ENCODE data around the gene MTRF1. TPM values are rescaled to one million over a fixed set of nuclear protein-coding genes. Genes with fewer than 3 reads are reported as not detected.

Gene MTRF1
- total RNA-seq, 1 experiment from 2014 or later, result 11.4 TPM

DNA sequence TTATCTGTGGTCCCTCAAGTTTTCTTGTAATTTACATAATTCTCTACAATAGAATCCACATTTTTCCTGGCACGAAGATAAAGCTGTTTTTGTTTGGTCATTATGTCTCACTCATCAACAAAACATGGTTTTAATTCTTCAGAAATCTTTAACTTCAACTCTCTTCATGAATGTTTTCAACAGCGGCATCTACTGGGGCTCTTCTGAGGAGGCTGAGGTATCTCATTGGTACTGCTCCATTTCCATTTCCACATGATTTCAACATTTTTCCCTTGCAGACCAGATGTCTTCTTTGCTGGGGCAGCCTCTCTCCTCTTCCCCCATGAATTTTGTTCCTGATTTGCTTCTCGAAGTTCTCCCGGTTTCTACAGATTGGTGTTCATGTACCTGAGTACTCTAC lies 63.2 kb downstream of the MTRF1 start:
- H3K27me3 ChIP-seq (ENCODE audit: insufficient read depth, low read length), result no peaks in the 10 kb centered on the region
- TF ChIP-seq JUND (IDR thresholded peaks at IDR 0.05) (no peak), CEBPB (IDR thresholded peaks at IDR 0.05; ENCODE audit: low read depth) (no peak), EZH2phosphoT487 (IDR thresholded peaks at IDR 0.05; ENCODE audit: borderline replicate concordance) (no peak), ZFX (IDR thresholded peaks at IDR 0.05) (no peak), FOSL1 (IDR thresholded peaks at IDR 0.05; ENCODE audit: low read depth) (no peak), RAD21 (IDR thresholded peaks at IDR 0.05; ENCODE audit: low read depth) (no peak), EZH2 (IDR thresholded peaks at IDR 0.05) (no peak), EGR1 (IDR thresholded peaks at IDR 0.05; ENCODE audit: low read depth) (no peak), POLR2A (IDR thresholded peaks at IDR 0.05; ENCODE audit: borderline replicate concordance, extremely low read depth, insufficient read depth, insufficient read length) (no peak), TCF7L2 (IDR thresholded peaks at IDR 0.05; ENCODE audit: borderline replicate concordance, extremely low read depth, insufficient read depth, insufficient read length) (no peak), ELF1 (IDR thresholded peaks at IDR 0.05; ENCODE audit: borderline replicate concordance, low read depth) (no peak), SRF (IDR thresholded peaks at IDR 0.05; ENCODE audit: low read depth) (no peak)
- TF ChIP-seq, protein P1, sequence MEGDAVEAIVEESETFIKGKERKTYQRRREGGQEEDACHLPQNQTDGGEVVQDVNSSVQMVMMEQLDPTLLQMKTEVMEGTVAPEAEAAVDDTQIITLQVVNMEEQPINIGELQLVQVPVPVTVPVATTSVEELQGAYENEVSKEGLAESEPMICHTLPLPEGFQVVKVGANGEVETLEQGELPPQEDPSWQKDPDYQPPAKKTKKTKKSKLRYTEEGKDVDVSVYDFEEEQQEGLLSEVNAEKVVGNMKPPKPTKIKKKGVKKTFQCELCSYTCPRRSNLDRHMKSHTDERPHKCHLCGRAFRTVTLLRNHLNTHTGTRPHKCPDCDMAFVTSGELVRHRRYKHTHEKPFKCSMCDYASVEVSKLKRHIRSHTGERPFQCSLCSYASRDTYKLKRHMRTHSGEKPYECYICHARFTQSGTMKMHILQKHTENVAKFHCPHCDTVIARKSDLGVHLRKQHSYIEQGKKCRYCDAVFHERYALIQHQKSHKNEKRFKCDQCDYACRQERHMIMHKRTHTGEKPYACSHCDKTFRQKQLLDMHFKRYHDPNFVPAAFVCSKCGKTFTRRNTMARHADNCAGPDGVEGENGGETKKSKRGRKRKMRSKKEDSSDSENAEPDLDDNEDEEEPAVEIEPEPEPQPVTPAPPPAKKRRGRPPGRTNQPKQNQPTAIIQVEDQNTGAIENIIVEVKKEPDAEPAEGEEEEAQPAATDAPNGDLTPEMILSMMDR (IDR thresholded peaks at IDR 0.05 in 2 of 3, conservative IDR thresholded peaks at IDR 0.05 in 1 of 3; ENCODE audit: borderline replicate concordance in 1 of 3, insufficient read depth in 1 of 3, low read depth in 2 of 3, low read length in 2 of 3), result no peak
- TF ChIP-seq, protein P2, sequence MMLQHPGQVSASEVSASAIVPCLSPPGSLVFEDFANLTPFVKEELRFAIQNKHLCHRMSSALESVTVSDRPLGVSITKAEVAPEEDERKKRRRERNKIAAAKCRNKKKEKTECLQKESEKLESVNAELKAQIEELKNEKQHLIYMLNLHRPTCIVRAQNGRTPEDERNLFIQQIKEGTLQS (IDR thresholded peaks at IDR 0.05), result no peak
- TF ChIP-seq, protein P3, sequence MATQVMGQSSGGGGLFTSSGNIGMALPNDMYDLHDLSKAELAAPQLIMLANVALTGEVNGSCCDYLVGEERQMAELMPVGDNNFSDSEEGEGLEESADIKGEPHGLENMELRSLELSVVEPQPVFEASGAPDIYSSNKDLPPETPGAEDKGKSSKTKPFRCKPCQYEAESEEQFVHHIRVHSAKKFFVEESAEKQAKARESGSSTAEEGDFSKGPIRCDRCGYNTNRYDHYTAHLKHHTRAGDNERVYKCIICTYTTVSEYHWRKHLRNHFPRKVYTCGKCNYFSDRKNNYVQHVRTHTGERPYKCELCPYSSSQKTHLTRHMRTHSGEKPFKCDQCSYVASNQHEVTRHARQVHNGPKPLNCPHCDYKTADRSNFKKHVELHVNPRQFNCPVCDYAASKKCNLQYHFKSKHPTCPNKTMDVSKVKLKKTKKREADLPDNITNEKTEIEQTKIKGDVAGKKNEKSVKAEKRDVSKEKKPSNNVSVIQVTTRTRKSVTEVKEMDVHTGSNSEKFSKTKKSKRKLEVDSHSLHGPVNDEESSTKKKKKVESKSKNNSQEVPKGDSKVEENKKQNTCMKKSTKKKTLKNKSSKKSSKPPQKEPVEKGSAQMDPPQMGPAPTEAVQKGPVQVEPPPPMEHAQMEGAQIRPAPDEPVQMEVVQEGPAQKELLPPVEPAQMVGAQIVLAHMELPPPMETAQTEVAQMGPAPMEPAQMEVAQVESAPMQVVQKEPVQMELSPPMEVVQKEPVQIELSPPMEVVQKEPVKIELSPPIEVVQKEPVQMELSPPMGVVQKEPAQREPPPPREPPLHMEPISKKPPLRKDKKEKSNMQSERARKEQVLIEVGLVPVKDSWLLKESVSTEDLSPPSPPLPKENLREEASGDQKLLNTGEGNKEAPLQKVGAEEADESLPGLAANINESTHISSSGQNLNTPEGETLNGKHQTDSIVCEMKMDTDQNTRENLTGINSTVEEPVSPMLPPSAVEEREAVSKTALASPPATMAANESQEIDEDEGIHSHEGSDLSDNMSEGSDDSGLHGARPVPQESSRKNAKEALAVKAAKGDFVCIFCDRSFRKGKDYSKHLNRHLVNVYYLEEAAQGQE (IDR thresholded peaks at IDR 0.05; ENCODE audit: low read depth), result no peak
- no peaks in the 10 kb centered on the region for H4K20me1 ChIP-seq (ENCODE audit: insufficient read depth)
- no peak overlapping the region for H2AFZ ChIP-seq (ENCODE audit: low read depth, low read length, poor library complexity, severe bottlenecking)
- no peaks in the 10 kb centered on the region for H3K9me3 ChIP-seq (ENCODE audit: control insufficient read depth in 1 of 2, insufficient read depth in 1 of 2, low read depth in 1 of 2, low read length in 2 of 2)
- intact Hi-C loops (cut with micrococcal nuclease), result no loop called here
- ChIA-PET RAD21 (ENCODE audit: low non-redundant PET in 1 of 2, low total read pairs in 2 of 2, uncharacterized antibody in 2 of 2, unreplicated experiment in 2 of 2) (no interaction called here), CTCF (no interaction called here), POLR2A (no interaction called here)
- no peak overlapping the region for H3K9ac ChIP-seq (ENCODE audit: low read length)
- no peaks in the 10 kb centered on the region for H3K4me1 ChIP-seq (ENCODE audit: control insufficient read depth in 1 of 2, insufficient read depth in 2 of 2, low read length in 2 of 2)
- no peak overlapping the region for H3K4me2 ChIP-seq (ENCODE audit: low read length)
- ATAC-seq (no peak), DNase-seq (ENCODE audit: low read depth, low spot score) (no peak)
- no peaks in the 10 kb centered on the region for H3K9me2 ChIP-seq (ENCODE audit: insufficient read depth)
- no peak overlapping the region for H3K4me3 ChIP-seq (replicated peaks in 1 of 2; ENCODE audit: low read depth in 1 of 2, low read length in 2 of 2)
- H3K79me2 ChIP-seq (ENCODE audit: insufficient read depth, low read length), result no peaks in the 10 kb centered on the region
- no peaks in the 10 kb centered on the region for H3K36me3 ChIP-seq (ENCODE audit: control insufficient read depth in 1 of 2, insufficient read depth in 2 of 2, low read length in 2 of 2)
- no TSS peak for BruUV-seq (replicated peaks)
- H3K27ac ChIP-seq (ENCODE audit: low read depth, low read length), result no peak overlapping the region
